GM12801 (cell line): Measurements from ENCODE around the gene MRPS6.

Experiments used
- TF ChIP-seq, protein P1 (sequence below): IDR thresholded peaks from one replicate; pipeline ENCODE4 v1.5.1; 2011; ENCODE audit warnings: control low read depth; ENCODE audit not compliant: insufficient read length; ENCODE audit errors: extremely low read depth

Gene MRPS6

DNA sequence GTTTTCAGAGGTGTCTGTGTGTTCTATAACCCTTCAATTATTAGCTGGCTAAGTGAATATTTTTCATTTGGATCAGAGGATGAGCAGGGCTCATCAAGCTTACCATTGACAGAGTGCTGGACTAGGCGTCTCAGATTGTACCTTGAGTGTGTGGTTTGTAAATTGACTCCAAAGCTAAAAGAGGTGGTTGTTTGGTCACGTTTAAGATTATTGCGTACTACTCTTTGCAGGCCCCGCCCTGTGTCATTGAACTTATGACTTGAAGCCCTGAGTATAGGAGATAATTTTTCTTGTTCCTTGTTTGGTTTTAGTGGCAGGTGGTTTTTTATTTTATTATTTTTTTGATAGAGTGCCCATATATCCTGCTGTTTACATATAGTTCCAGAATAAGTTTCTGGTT, 17.7 kb downstream of the MRPS6 start:
- TF ChIP-seq, protein P1, sequence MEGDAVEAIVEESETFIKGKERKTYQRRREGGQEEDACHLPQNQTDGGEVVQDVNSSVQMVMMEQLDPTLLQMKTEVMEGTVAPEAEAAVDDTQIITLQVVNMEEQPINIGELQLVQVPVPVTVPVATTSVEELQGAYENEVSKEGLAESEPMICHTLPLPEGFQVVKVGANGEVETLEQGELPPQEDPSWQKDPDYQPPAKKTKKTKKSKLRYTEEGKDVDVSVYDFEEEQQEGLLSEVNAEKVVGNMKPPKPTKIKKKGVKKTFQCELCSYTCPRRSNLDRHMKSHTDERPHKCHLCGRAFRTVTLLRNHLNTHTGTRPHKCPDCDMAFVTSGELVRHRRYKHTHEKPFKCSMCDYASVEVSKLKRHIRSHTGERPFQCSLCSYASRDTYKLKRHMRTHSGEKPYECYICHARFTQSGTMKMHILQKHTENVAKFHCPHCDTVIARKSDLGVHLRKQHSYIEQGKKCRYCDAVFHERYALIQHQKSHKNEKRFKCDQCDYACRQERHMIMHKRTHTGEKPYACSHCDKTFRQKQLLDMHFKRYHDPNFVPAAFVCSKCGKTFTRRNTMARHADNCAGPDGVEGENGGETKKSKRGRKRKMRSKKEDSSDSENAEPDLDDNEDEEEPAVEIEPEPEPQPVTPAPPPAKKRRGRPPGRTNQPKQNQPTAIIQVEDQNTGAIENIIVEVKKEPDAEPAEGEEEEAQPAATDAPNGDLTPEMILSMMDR = no peak

DNA sequence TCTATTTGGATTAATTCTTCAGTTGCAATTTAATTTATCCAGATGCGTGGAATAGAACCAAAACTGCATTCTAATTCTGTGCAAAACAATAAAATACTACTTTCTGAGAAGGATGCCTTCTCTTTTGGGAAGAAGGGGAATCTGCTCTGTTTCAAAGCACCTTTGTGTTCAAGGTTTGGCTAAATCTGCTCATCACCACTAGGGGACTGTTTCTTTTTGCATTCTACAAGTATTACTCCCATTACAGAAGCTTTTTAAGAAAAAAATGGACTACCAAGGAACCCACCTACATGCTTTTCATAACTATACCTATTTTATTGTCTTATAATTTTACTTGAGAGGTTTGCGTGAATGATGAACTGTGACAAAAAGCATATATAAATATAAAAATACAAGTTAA, 18.2 kb downstream of the MRPS6 start:
- TF ChIP-seq, protein P1 = no peak

DNA sequence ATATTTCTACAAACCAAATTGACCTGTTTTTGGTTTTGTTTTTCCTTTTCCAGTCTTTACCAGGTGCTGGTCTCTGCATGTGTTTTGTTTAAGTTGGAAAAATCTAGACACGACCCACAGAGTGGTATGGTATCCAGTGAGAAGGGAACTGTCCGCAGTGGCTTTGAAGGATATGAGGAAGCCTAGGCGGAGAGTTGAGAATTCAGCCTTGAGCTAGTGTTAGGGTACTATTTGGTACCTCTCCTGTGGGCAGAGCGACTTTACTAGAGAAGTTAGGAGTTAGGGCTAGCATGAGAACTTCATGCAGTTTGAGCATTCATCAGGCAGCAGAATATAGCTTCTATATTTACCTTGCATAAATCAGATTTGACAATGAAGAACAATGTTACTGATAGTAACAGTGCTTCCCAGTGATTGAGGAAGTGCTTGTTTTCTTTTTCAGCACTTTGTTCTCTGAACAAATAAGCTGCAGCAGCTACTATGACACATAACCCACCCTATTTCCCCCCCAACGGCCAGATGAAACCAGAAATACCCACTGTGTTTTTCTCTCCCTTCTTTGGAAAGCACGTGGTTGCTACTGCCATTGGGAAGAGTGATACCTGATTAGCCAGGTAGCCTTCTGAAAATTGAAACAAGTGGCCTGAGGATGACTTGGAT, 19.0 kb downstream of the MRPS6 start:
- TF ChIP-seq, protein P1 = no peak

DNA sequence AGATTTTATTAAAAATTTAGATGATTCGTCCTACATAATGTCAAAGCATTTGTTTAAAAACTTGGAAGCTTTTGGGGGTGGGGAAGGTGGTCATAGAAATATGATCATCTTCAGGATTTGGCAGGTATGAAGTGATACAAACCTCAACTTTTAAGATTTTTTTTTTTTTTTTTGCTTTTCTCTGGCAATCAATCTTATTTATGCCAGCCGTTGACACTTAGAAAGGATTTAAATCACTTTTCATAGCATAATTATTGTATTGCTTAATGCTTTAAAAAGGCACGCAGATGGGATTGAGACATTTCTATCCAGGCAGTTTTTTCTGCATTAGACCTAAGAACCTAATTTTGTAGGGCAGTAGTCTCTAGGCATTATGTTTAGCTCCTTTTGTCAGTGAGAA, 19.7 kb downstream of the MRPS6 start:
- TF ChIP-seq, protein P1 = no peak

DNA sequence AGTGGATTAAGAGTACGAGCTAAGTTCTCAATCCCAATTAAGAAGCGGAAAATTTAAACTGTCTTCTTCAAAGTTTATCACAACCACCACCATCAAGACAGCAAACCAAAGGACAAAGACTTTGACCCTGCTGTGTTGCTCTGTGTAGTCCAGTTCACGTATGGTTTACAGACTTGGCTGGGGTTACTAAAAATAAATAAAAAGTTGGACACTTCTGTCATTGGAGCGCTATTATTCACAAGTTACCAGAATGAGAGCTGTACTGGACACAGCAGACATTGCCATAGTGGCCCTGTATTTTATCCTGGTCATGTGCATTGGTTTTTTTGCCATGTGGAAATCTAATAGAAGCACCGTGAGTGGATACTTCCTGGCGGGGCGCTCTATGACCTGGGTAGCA, 21.6 kb downstream of the MRPS6 start:
- TF ChIP-seq, protein P1 = no peak

DNA sequence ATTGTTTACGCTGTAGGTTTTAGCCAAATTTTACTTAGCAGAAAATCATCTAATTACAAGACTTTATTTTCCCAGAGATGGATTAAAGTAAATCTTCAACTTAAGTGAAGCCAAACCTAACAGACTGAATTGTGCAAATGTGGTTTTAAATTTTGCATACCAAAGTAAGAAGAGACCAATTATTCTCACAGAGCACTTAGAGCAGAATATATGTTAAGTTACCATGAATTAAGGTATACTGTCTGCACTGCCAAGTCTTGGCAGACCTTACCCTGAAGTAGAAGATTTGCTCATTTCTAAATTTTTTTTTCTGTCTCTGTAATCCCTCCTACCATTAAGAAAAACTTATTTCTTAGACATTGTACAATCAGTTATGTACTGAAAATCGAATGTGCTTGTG, 24.1 kb downstream of the MRPS6 start:
- TF ChIP-seq, protein P1 = no peak

DNA sequence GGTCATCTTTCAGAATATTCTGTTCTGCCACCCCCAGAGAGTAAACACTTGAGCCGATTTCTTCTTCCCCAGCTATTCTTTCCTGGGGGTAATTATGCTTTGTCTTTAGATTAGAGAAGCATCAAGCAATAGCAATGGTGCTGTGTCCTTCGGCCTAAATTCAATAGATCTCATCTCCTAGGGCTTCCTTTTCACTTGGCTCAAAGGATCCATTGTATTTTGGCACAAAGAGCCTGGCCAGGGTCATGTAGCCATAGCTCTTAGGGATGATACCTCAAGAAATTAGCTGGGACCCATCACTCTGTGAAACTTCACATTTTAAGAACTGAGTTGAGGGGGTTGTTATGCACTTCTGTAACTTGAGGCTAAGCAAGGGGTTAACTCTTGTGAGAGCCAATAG, 27.0 kb downstream of the MRPS6 start:
- TF ChIP-seq, protein P1 = no peak
